ENCODE measurements around the gene HAL. TPM values are rescaled to one million over a fixed set of nuclear protein-coding genes. Genes with fewer than 3 reads are reported as not detected.
A peak's percentile ranks its signal among the peaks of the same experiment; 100 is the strongest.

Gene HAL
- total and polyA plus RNA-seq, 2 donors (not counting 1 experiment from before 2014, with no cell fraction given): 1.3 to 4.8 TPM

GRCh38 chr12:95944108-95944704 lies 51.9 kb downstream of the HAL start:
- Histone ChIP-seq H3K4me3 (ENCODE audit: control extremely low read depth in 1 of 5, extremely low read depth in 1 of 5, insufficient read depth in 1 of 5, low read depth in 2 of 5, low read length in 4 of 5) (peak overlapping the region in 1 of 5 experiments; percentile 85), H3K79me2 (ENCODE audit: control insufficient read depth, insufficient read depth, low read length) (no peaks in the 10 kb centered on the region), H3K9me3 (ENCODE audit: control extremely low read depth in 1 of 3, control insufficient read depth in 2 of 3, insufficient read depth in 1 of 3, low read length in 2 of 3) (no peaks in the 10 kb centered on the region), H3K36me3 (replicated peaks in 1 of 2; ENCODE audit: control extremely low read depth in 1 of 2, control insufficient read depth in 1 of 2, extremely low read depth in 1 of 2, insufficient read depth in 2 of 2, low read length in 1 of 2) (no peaks in the 10 kb centered on the region), H3K9ac (ENCODE audit: low read length) (peak overlapping the region; percentile 92), H4K20me1 (ENCODE audit: control insufficient read depth, insufficient read depth, low read length, poor library complexity, severe bottlenecking) (no peaks in the 10 kb centered on the region), H3K4me1 (ENCODE audit: control insufficient read depth in 2 of 2, insufficient read depth in 2 of 2, low read length in 2 of 2) (peaks cover 9 to 11% of the 10 kb centered on the region in 2 donors), H2AFZ (ENCODE audit: insufficient read depth, low read depth, low read length, poor library complexity, severe bottlenecking) (peak overlapping the region; percentile 98), H3K4me2 (replicated peaks; ENCODE audit: low read depth, low read length, poor library complexity, severe bottlenecking) (peak overlapping the region; percentile 79), H3K27ac (ENCODE audit: low read length in 2 of 2) (no peak overlapping the region), H3K27me3 (replicated peaks in 1 of 4; ENCODE audit: control extremely low read depth in 1 of 4, control insufficient read depth in 3 of 4, insufficient read depth in 4 of 4, low read length in 3 of 4) (no peaks in the 10 kb centered on the region)
- POLR2A ChIA-PET: interaction anchor here (1.0 to 1.5 kb wide), 2 partner anchors 91 kb away, joined by 3 to 4 read pairs; partner anchors contain the start of gene LTA4H
- TF ChIP-seq CTCF (IDR thresholded peaks at IDR 0.05): no peak
- TF ChIP-seq EZH2 (IDR thresholded peaks at IDR 0.05; ENCODE audit: borderline replicate concordance, insufficient read depth, low read depth, low read length, poor library complexity, severe bottlenecking): no peak
- WGBS (ENCODE audit: insufficient coverage): 96% methylated on average over 6 of the region's 10 CpGs
- DNase-seq: no peak
- peak overlapping the region; percentile 98 for H3K4me3 Mint-ChIP-seq
- CTCF ChIA-PET: interaction anchor here (1.5 to 3.3 kb wide), 3 partner anchors 15 to 54 kb away, joined by 4 to 24 read pairs (median 15); no protein-coding TSS in a partner anchor
- no peaks in the 10 kb centered on the region for H3K9me3 Mint-ChIP-seq (ENCODE audit: insufficient read depth)
- peaks cover 10% of the 10 kb centered on the region for H3K4me1 Mint-ChIP-seq
- no peaks in the 10 kb centered on the region for H3K27me3 Mint-ChIP-seq
- peak overlapping the region; percentile 74 for H3K27ac Mint-ChIP-seq
- intact Hi-C loops (cut with micrococcal nuclease): loop anchor here (5.0 kb wide), 2 partner anchors 463 to 942 kb away; partner anchors contain the start of gene NDUFA12
- ATAC-seq (ENCODE audit: low read depth): no peak

- H3K27me3 ChIP-seq (replicated peaks in 1 of 4; ENCODE audit: control extremely low read depth in 1 of 4, control insufficient read depth in 3 of 4, insufficient read depth in 4 of 4, low read length in 3 of 4): no peaks in the 10 kb centered on the region
- DNase-seq (peak; percentile 75), ATAC-seq (ENCODE audit: low read depth) (peak; percentile 64)
- H3K4me1 ChIP-seq (ENCODE audit: control insufficient read depth in 2 of 2, insufficient read depth in 2 of 2, low read length in 2 of 2): peaks cover 9 to 11% of the 10 kb centered on the region in 2 donors
- no peaks in the 10 kb centered on the region for H3K9me3 Mint-ChIP-seq (ENCODE audit: insufficient read depth)
- peaks cover 0 to 1% (median 0%) of the 10 kb centered on the region in 3 donors for H3K9me3 ChIP-seq (ENCODE audit: control extremely low read depth in 1 of 3, control insufficient read depth in 2 of 3, insufficient read depth in 1 of 3, low read length in 2 of 3)
- no peaks in the 10 kb centered on the region for H3K36me3 ChIP-seq (replicated peaks in 1 of 2; ENCODE audit: control extremely low read depth in 1 of 2, control insufficient read depth in 1 of 2, extremely low read depth in 1 of 2, insufficient read depth in 2 of 2, low read length in 1 of 2)
- no peak for TF ChIP-seq EZH2 (IDR thresholded peaks at IDR 0.05; ENCODE audit: borderline replicate concordance, insufficient read depth, low read depth, low read length, poor library complexity, severe bottlenecking)
- TF ChIP-seq CTCF (IDR thresholded peaks at IDR 0.05): peak; percentile 40
- no peaks in the 10 kb centered on the region for H3K27me3 Mint-ChIP-seq
- CTCF ChIA-PET: interaction anchor here (0.9 to 3.3 kb wide), 6 partner anchors 16 to 252 kb away, joined by 3 to 24 read pairs (median 4); partner anchors contain the start of gene LTA4H
- H4K20me1 ChIP-seq (ENCODE audit: control insufficient read depth, insufficient read depth, low read length, poor library complexity, severe bottlenecking): no peaks in the 10 kb centered on the region
- H3K9ac ChIP-seq (ENCODE audit: low read length): peak within 1 kb of the TSS; percentile 92
- no peaks in the 10 kb centered on the region for H3K79me2 ChIP-seq (ENCODE audit: control insufficient read depth, insufficient read depth, low read length)
- H3K4me3 ChIP-seq (ENCODE audit: control extremely low read depth in 1 of 5, extremely low read depth in 1 of 5, insufficient read depth in 1 of 5, low read depth in 2 of 5, low read length in 4 of 5): peak within 1 kb of the TSS; percentile 68 to 94 (median 89)
- POLR2A ChIA-PET: interaction anchor here (1.5 kb wide), 2 partner anchors 16 to 92 kb away, joined by 3 to 4 read pairs; partner anchors contain the start of gene LTA4H
- intact Hi-C loops (cut with micrococcal nuclease): loop anchor here (2.0 to 5.0 kb wide), 6 partner anchors 55 to 941 kb away; partner anchors contain the start of genes LTA4H, NDUFA12 and SNRPF
- peaks cover 10% of the 10 kb centered on the region for H3K4me1 Mint-ChIP-seq
- WGBS (ENCODE audit: insufficient coverage): under 1% methylated on average over 38 of the region's 38 CpGs
- peak within 1 kb of the TSS; percentile 98 for H2AFZ ChIP-seq (ENCODE audit: insufficient read depth, low read depth, low read length, poor library complexity, severe bottlenecking)
- peak within 1 kb of the TSS; percentile 71 to 87 for H3K27ac ChIP-seq (ENCODE audit: low read length in 2 of 2)
- H3K27ac Mint-ChIP-seq: peak within 1 kb of the TSS; percentile 92
- peak within 1 kb of the TSS; percentile 98 for H3K4me3 Mint-ChIP-seq
- peak within 1 kb of the TSS; percentile 79 for H3K4me2 ChIP-seq (replicated peaks; ENCODE audit: low read depth, low read length, poor library complexity, severe bottlenecking)
Measured at GRCh38 chr12:95943330-95943842, 52.8 kb downstream of the HAL start, which contains the start of gene AMDHD1. AMDHD1 (plus strand) TSS chr12:95943331; CDS start chr12:95943399, 68 bp downstream.
